ENCODE data around the gene MAPT. TPM values are rescaled to one million over a fixed set of nuclear protein-coding genes. Genes with fewer than 3 reads are reported as not detected.

MAPT gene
- polyA plus RNA-seq, 3 donors, result 0.04 TPM; not detected in 2

- Histone ChIP-seq H3K4me3 (replicated peaks in 1 of 3; ENCODE audit: low read depth in 2 of 3, low read length in 3 of 3) (no peak overlapping the region), H3K27ac (ENCODE audit: low read depth in 1 of 2, low read length in 2 of 2) (no peak overlapping the region), H3K4me2 (replicated peaks; ENCODE audit: extremely low read depth, low read length, poor library complexity, severe bottlenecking) (no peak overlapping the region), H3K79me2 (ENCODE audit: insufficient read depth, low read length) (no peaks in the 10 kb centered on the region), H3K27me3 (ENCODE audit: control insufficient read depth in 2 of 2, insufficient read depth in 2 of 2, low read length in 2 of 2) (peaks cover 0 to under 1% of the 10 kb centered on the region in 2 donors), H3K36me3 (replicated peaks in 1 of 2; ENCODE audit: control insufficient read depth in 1 of 2, insufficient read depth in 2 of 2, low read length in 2 of 2) (no peaks in the 10 kb centered on the region), H3K4me1 (ENCODE audit: control insufficient read depth in 1 of 2, insufficient read depth in 2 of 2, low read length in 2 of 2) (no peaks in the 10 kb centered on the region), H3K9me3 (replicated peaks in 1 of 2; ENCODE audit: control insufficient read depth in 1 of 2, insufficient read depth in 1 of 2, low read length in 2 of 2) (no peaks in the 10 kb centered on the region), H3K9ac (ENCODE audit: insufficient read depth, low read length, poor library complexity, severe bottlenecking) (no peak overlapping the region), H2AFZ (ENCODE audit: insufficient read depth, low read depth, low read length, poor library complexity, severe bottlenecking) (no peak overlapping the region), H4K20me1 (ENCODE audit: insufficient read depth, low read length) (no peaks in the 10 kb centered on the region)
- no peak for DNase-seq
- Mint-ChIP-seq H3K9me3 (peaks cover 0 to 2% (median 0%) of the 10 kb centered on the region in 7 donors), H3K4me3 (no peak overlapping the region), H3K4me1 (no peaks in the 10 kb centered on the region), H3K27me3 (ENCODE audit: low read depth in 3 of 3) (peaks cover 7 to 18% (median 14%) of the 10 kb centered on the region in 3 donors), H3K27ac (no peak overlapping the region), H3K36me3 (no peaks in the 10 kb centered on the region)
- TF ChIP-seq, protein P1, sequence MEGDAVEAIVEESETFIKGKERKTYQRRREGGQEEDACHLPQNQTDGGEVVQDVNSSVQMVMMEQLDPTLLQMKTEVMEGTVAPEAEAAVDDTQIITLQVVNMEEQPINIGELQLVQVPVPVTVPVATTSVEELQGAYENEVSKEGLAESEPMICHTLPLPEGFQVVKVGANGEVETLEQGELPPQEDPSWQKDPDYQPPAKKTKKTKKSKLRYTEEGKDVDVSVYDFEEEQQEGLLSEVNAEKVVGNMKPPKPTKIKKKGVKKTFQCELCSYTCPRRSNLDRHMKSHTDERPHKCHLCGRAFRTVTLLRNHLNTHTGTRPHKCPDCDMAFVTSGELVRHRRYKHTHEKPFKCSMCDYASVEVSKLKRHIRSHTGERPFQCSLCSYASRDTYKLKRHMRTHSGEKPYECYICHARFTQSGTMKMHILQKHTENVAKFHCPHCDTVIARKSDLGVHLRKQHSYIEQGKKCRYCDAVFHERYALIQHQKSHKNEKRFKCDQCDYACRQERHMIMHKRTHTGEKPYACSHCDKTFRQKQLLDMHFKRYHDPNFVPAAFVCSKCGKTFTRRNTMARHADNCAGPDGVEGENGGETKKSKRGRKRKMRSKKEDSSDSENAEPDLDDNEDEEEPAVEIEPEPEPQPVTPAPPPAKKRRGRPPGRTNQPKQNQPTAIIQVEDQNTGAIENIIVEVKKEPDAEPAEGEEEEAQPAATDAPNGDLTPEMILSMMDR (IDR thresholded peaks at IDR 0.05), result no peak
- intact Hi-C loops (cut with micrococcal nuclease), result no loop called here
- WGBS (ENCODE audit: insufficient coverage), result 94% methylated on average over 12 of the region's 12 CpGs
These were observed 68.0 kb downstream of the MAPT start for GRCh38 chr17:45962221-45962972.

- no peak overlapping the region for H3K4me2 ChIP-seq (replicated peaks; ENCODE audit: extremely low read depth, low read length, poor library complexity, severe bottlenecking)
- Mint-ChIP-seq H3K36me3 (no peaks in the 10 kb centered on the region), H3K27me3 (ENCODE audit: low read depth in 3 of 3) (peaks cover 10 to 23% (median 22%) of the 10 kb centered on the region in 3 donors), H3K27ac (no peak overlapping the region), H3K9me3 (no peaks in the 10 kb centered on the region), H3K4me3 (no peak overlapping the region), H3K4me1 (no peaks in the 10 kb centered on the region)
- H3K4me3 ChIP-seq (replicated peaks in 1 of 3; ENCODE audit: low read depth in 2 of 3, low read length in 3 of 3), result no peak overlapping the region
- DNase-seq, result no peak
- H3K79me2 ChIP-seq (ENCODE audit: insufficient read depth, low read length), result no peaks in the 10 kb centered on the region
- intact Hi-C loops (cut with micrococcal nuclease), result no loop called here
- H2AFZ ChIP-seq (ENCODE audit: insufficient read depth, low read depth, low read length, poor library complexity, severe bottlenecking), result no peak overlapping the region
- peaks cover 0 to 4% of the 10 kb centered on the region in 2 donors for H3K27me3 ChIP-seq (ENCODE audit: control insufficient read depth in 2 of 2, insufficient read depth in 2 of 2, low read length in 2 of 2)
- H3K27ac ChIP-seq (ENCODE audit: low read depth in 1 of 2, low read length in 2 of 2), result no peak overlapping the region
- H3K9ac ChIP-seq (ENCODE audit: insufficient read depth, low read length, poor library complexity, severe bottlenecking), result no peak overlapping the region
- H3K4me1 ChIP-seq (ENCODE audit: control insufficient read depth in 1 of 2, insufficient read depth in 2 of 2, low read length in 2 of 2), result no peaks in the 10 kb centered on the region
- TF ChIP-seq, protein P1 (IDR thresholded peaks at IDR 0.05), result no peak
- H3K9me3 ChIP-seq (replicated peaks in 1 of 2; ENCODE audit: control insufficient read depth in 1 of 2, insufficient read depth in 1 of 2, low read length in 2 of 2), result no peaks in the 10 kb centered on the region
- WGBS (ENCODE audit: insufficient coverage), result 97% methylated on average over 4 of the region's 5 CpGs
- H3K36me3 ChIP-seq (replicated peaks in 1 of 2; ENCODE audit: control insufficient read depth in 1 of 2, insufficient read depth in 2 of 2, low read length in 2 of 2), result no peaks in the 10 kb centered on the region
- H4K20me1 ChIP-seq (ENCODE audit: insufficient read depth, low read length), result no peaks in the 10 kb centered on the region
These were observed 68.9 kb downstream of the MAPT start for GRCh38 chr17:45963283-45963682.
